HG03558 (cell line): ENCODE measurements around the gene ICE2.

ENCODE experiments used
- ATAC-seq: cut with Tn5 transposase; IDR thresholded peaks from one replicate; pipeline ENCODE4 v1.9.1; 2021; ENCODE audit warnings: moderate number of reproducible peaks; ENCODE audit not compliant: unreplicated experiment; ENCODE audit errors: extremely low read depth

ICE2 gene

DNA sequence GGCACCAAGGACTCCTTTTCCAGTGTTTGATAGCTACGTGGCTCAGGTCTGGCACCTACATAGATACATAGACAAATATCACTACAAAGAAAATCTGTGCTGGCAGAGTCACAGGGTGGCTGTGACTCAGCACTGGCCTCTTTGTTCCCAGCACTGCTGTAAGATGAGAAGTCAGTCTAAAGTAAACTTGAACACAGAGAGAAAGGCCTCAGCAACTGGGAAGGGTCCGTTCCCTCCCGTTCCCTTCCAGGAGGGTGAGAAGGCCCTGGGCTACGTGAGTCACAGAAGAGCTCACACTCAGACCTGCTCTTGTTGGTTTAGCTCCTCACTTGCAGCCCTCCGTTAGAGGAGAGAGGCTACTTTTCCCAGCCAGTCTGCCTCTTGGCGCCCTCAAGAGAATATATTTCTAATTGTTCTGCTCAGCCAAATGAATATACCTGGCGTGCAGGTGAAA is 104.3 kb downstream of the ICE2 start:
- no peak for ATAC-seq

DNA sequence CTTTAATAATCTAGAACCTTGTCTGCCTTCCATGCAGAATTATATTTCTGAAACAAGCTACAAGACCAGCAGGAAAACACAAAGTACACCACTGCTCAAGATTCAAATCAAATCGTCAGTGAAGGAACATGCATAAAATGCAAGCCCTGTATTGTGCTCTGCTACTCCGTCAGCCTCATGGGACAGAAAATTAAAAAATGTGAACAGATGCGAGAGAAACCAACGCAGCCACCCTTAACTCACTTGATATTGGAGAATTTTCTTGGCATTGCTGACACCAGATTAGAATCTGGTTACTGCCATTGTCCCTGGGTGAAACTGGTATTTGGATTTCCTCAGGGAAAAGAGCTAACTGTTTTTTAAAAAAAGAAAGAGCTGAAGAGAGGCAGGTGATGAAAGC is 104.7 kb downstream of the ICE2 start:
- no peak for ATAC-seq

DNA sequence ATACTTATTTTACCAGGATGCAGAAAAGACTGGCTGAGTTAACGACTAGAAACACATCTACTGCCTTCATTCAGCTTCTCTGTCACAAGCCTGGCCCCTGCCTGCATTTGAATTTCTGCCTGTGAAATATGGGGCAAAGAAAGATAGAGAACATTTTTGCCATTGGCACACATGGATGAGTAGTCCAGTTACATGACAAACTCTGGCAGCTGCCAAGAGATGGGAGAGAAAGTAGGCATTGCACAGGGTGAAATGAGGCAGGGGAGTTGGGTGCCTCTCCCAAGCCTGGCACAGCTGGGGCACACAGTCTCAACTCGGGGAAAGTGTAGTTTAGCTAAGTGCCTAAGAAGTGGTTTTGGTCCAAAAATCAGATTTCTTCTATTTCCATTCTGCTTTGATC is 105.2 kb downstream of the ICE2 start:
- no peak for ATAC-seq

DNA sequence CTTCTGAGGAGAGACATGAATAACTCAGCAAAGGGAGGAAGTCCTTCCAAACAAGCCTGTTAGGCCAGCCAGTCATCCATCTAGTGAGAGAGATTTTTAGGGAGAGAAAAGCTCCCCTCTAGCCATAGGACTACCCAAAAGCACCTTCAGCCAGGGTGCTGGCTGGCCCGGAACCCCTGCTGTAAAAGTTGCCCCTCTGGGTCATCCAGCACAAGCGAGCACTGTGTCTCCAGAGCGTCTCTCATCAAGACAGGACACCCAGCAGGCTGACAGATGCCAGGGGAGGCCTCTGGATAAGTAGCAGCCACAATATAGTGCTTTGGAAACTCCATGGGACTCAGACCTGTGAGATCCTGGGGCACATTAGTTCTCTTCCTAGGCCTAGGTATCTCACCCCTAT is 105.6 kb downstream of the ICE2 start:
- ATAC-seq = no peak

DNA sequence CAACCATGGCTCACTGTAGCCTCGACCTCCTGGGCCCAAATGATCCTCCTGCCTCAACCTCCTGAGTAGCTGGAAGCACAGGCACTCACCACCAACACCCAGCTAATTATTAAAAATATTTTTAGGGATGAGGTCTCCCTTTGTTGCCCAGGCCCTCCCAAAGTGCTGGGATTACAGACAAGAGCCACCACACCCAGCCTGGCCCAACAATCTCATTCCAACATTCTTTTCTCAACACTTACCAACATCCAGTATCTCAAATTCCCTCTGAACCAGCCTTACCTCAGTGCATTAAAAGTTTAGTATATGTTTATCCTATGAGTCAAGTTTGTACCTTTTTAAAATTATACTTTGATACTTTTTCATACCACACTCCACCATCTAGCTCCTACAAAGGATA is 106.2 kb downstream of the ICE2 start:
- no peak for ATAC-seq

DNA sequence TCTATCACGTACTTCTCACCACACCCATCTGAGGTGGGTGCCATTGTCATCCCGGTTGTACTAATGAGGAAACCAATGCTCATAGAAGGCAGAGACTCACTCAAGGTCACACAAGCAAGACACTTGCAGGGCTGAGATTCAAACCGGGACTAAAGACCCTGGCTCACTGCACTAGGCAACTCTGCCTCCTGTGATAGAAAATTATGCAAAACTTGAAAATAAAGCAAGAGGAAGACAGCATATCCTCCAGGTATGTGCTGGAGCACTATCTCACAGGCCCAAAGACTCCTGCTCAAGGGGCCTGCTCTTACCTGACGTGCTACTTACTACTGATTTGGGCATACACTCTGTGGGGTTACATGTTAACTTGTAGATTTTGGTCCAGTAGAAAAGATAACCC is 106.7 kb downstream of the ICE2 start:
- ATAC-seq = no peak

DNA sequence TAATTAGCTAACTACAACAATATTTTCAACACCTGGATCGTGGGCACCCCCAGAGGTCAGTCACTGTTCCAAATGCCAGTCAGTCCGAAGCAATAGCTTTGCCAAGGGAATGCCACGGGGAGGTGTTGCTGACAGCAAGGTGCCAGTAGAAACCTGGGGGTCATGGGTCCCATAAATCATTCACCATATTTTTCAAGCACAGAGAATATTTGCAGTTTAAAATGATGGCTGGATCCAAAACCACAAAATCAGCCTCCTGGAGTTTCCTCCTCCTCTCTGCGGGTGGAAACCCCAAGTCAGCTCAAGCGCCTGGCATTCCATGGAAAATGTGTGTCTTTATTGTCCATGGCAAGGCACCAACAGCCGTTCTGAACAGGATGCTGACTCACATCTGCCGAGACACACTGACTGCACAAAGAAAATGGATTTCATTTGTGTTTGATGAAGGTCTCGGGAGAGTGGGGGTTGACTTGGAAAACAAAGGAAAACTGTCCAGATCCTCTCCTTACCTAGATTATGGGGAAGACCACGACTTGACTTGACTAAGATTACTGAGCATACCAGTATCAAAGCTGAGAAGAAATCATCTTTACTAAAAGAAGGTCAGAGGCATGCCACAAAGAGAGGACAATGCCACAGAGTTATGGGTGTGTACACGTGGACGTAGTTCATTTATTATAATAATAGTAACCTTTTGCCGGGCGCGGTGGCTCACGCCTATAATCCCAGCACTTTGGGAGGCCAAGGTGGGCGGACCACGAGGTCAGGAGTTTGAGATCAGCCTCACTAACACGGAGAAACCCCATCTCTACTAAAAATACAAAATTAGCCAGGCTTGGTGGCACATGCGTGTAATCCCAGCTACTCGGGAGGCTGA is 107.5 kb downstream of the ICE2 start:
- no peak for ATAC-seq

DNA sequence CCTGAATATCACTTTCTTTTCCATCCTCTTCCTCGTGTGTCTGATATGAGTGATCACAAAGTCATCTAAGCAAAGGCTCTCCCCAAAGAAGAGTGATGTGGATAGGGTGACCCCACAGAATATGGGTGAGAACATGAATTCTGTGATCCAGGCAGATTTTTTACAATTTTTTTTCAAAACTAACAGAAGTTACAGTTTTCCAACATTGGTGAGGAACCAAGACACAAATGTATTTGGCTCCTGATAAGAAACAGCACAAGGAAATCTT is 108.1 kb downstream of the ICE2 start:
- ATAC-seq = no peak

DNA sequence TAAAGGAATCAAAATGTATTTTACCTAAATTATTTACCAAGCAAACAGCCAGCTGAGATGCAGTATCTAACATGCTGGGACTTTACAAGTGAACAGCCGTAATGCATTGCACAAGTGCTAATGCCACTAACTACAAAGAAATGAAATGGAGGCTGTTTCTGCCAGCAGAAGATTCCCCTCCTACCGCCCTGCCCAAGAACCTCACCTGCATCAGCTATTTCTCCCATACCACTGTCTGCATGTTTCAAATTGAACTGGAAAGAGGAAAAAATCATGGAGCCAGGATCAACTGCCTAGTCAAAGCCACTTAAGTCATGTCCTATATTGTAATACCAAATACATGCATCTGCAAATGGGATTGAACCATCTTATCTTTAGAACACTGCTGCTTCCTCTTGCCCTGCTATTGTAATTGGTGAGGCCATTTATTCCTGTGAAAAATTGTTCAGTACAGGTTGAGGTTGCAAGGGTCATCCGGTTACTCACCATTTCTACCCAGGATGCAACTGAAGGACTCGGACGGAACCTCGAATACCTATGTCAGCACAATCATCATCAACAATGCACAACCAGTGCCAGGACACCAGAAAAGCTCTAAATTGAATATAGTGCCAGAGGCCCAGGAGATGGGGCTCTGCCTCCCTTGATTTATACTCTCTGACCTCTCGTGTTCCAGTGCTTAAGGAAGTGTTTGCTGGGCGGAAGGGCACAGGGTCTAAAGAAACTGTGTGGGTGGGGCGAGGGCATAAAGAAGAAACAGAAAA is 108.7 kb downstream of the ICE2 start:
- ATAC-seq = no peak

DNA sequence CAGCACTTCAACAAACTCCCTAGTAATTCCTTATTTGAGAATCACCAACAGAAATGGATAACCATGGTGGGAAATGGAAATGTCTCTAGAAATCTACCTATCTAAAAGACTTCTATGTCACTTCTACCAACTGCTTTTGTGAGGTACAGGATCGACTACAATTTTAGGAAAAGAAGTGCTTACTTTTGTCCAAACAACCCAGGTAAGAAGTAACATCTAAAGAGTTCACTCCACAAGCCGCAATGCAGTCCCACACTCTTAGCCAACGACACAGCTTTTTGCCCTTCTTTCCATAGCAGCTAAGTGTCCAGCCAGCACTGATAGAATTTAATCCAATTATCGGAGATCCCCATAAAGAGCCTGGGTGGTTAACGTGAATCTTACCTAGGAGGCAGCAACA is 109.2 kb downstream of the ICE2 start:
- ATAC-seq = no peak
